Hepatocyte (in vitro differentiated cells): ENCODE data around the gene MRPL55. TPM values are rescaled to one million over a fixed set of nuclear protein-coding genes. Genes with fewer than 3 reads are reported as not detected.
A peak's percentile ranks its signal among the peaks of the same experiment; 100 is the strongest.

Source experiments
- DNase-seq: peaks from one replicate; pipeline ENCODE4 v3.0.0-alpha.2; 2016; ENCODE audit warnings: low spot score
- H2AFZ ChIP-seq: fragments of 200-600 bp; sonication (generic); 2 replicates; pipeline ENCODE4 v1.6.0; 2016; ENCODE audit warnings: antibody characterized with exemption, mild to moderate bottlenecking
- H3K27ac ChIP-seq: fragments of 200-600 bp; sonication (generic); 2 replicates; pipeline ENCODE4 v1.5.1; 2016; ENCODE audit warnings: mild to moderate bottlenecking
- H3K27me3 ChIP-seq: fragments of 200-600 bp; sonication (generic); 2 replicates; pipeline ENCODE4 v1.6.1; 2016
- H3K36me3 ChIP-seq: fragments of 200-600 bp; sonication (generic); replicated peaks from 2 replicates; pipeline ENCODE4 v1.5.1; 2016; ENCODE audit warnings: low read depth; ENCODE audit not compliant: insufficient read depth
- H3K4me1 ChIP-seq: fragments of 200-600 bp; sonication (generic); 2 replicates; pipeline ENCODE4 v1.5.1; 2016; ENCODE audit warnings: mild to moderate bottlenecking, moderate library complexity; ENCODE audit not compliant: insufficient read depth
- H3K4me2 ChIP-seq: fragments of 200-600 bp; sonication (generic); 2 replicates; pipeline ENCODE4 v1.6.0; 2016
- H3K4me3 ChIP-seq: fragments of 200-600 bp; sonication (generic); 2 replicates; pipeline ENCODE4 v1.5.1; 2016; ENCODE audit warnings: mild to moderate bottlenecking
- H3K79me2 ChIP-seq: fragments of 200-600 bp; sonication (generic); 2 replicates; pipeline ENCODE4 v1.6.0; 2017; ENCODE audit warnings: mild to moderate bottlenecking
- H3K9me2 ChIP-seq: fragments of 200-600 bp; sonication (generic); replicated peaks from 2 replicates; pipeline ENCODE4 v1.6.0; 2017; ENCODE audit warnings: mild to moderate bottlenecking; ENCODE audit not compliant: insufficient read depth
- H3K9me3 ChIP-seq: fragments of 200-600 bp; sonication (generic); 2 replicates; pipeline ENCODE4 v1.5.1; 2016; ENCODE audit warnings: low read depth, mild to moderate bottlenecking
- H4K20me1 ChIP-seq: fragments of 200-600 bp; sonication (generic); 2 replicates; pipeline ENCODE4 v1.6.0; 2016; ENCODE audit warnings: mild to moderate bottlenecking; ENCODE audit not compliant: insufficient read depth, poor library complexity, severe bottlenecking
- EZH2 ChIP-seq: fragments of 200-600 bp; sonication (generic); IDR thresholded peaks from 2 replicates; pipeline ENCODE4 v1.6.1; 2016; ENCODE audit warnings: antibody characterized with exemption, mild to moderate bottlenecking, borderline replicate concordance
- EZH2phosphoT487 ChIP-seq: fragments of 200-600 bp; sonication (generic); IDR thresholded peaks from one replicate; pipeline ENCODE4 v1.6.1; 2018; ENCODE audit warnings: antibody characterized with exemption, mild to moderate bottlenecking, low read depth, moderate library complexity; ENCODE audit not compliant: unreplicated experiment, severe bottlenecking
- WGBS: methylation state at CpG from one replicate; pipeline ENCODE4 v1.1.6; 2016; ENCODE audit warnings: low lambda C conversion rate; ENCODE audit errors: missing lambda C conversion rate; 5-methylcytosine and 5-hydroxymethylcytosine counted together
- polyA plus RNA-seq: library from polyadenylated mRNA; unstranded; fragments of >200 nt; fragmentation: Nextera tagmentation; extraction: Ambion mirVana; gene quantifications from 2 replicates; pipeline ENCODE4 v1.2.1, GENCODE V29; 2016
- total RNA-seq: library from RNA; depleted of rRNA; stranded (reverse); fragments of >200 nt; gene quantifications from 2 replicates; pipeline ENCODE4 v1.2.3, GENCODE V29; 2014
- TF ChIP-seq, protein P1 (sequence below): fragments of 200-600 bp; sonication (generic); IDR thresholded peaks from 2 replicates; pipeline ENCODE4 v1.5.1; 2016; ENCODE audit warnings: antibody characterized with exemption, mild to moderate bottlenecking; ENCODE audit not compliant: poor library complexity

The MRPL55 gene
- total and polyA plus RNA-seq, 2 experiments from 2014 or later: 64.8 to 130 TPM

GRCh38 chr1:228081578-228082213, 27.4 kb downstream of the MRPL55 start:
- peak; percentile 40 for DNase-seq
- Histone ChIP-seq H4K20me1 (peaks cover 36% of the 10 kb centered on the region), H3K79me2 (peaks cover 63% of the 10 kb centered on the region), H3K9me2 (no peaks in the 10 kb centered on the region), H3K9me3 (no peaks in the 10 kb centered on the region), H3K27me3 (no peaks in the 10 kb centered on the region), H3K27ac (peak overlapping the region; percentile 42), H3K36me3 (no peaks in the 10 kb centered on the region), H3K4me1 (peaks cover 32% of the 10 kb centered on the region), H3K4me2 (peak overlapping the region; percentile 95), H2AFZ (peak overlapping the region; percentile 84), H3K4me3 (peak overlapping the region; percentile 48)
- WGBS: 17% methylated on average over 23 of the region's 31 CpGs
- TF ChIP-seq EZH2phosphoT487 (no peak), EZH2 (no peak)
- TF ChIP-seq, protein P1, sequence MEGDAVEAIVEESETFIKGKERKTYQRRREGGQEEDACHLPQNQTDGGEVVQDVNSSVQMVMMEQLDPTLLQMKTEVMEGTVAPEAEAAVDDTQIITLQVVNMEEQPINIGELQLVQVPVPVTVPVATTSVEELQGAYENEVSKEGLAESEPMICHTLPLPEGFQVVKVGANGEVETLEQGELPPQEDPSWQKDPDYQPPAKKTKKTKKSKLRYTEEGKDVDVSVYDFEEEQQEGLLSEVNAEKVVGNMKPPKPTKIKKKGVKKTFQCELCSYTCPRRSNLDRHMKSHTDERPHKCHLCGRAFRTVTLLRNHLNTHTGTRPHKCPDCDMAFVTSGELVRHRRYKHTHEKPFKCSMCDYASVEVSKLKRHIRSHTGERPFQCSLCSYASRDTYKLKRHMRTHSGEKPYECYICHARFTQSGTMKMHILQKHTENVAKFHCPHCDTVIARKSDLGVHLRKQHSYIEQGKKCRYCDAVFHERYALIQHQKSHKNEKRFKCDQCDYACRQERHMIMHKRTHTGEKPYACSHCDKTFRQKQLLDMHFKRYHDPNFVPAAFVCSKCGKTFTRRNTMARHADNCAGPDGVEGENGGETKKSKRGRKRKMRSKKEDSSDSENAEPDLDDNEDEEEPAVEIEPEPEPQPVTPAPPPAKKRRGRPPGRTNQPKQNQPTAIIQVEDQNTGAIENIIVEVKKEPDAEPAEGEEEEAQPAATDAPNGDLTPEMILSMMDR: no peak

GRCh38 chr1:228081144-228081543, 28.0 kb downstream of the MRPL55 start:
- peaks cover 57% of the 10 kb centered on the region for H3K79me2 ChIP-seq
- peak overlapping the region; percentile 95 for H3K4me2 ChIP-seq
- H3K27ac ChIP-seq: no peak overlapping the region
- WGBS: 86% methylated on average over 7 of the region's 7 CpGs
- H4K20me1 ChIP-seq: peaks cover 31% of the 10 kb centered on the region
- H2AFZ ChIP-seq: no peak overlapping the region
- TF ChIP-seq EZH2phosphoT487 (no peak), EZH2 (no peak)
- TF ChIP-seq, protein P1: no peak
- H3K4me3 ChIP-seq: no peak overlapping the region
- H3K9me2 ChIP-seq: no peaks in the 10 kb centered on the region
- no peak for DNase-seq
- H3K36me3 ChIP-seq: no peaks in the 10 kb centered on the region
- H3K27me3 ChIP-seq: no peaks in the 10 kb centered on the region
- H3K4me1 ChIP-seq: peaks cover 27% of the 10 kb centered on the region
- H3K9me3 ChIP-seq: no peaks in the 10 kb centered on the region

- Histone ChIP-seq H3K9me3 (no peaks in the 10 kb centered on the region), H4K20me1 (peaks cover 17% of the 10 kb centered on the region), H3K9me2 (no peaks in the 10 kb centered on the region), H3K4me3 (no peak overlapping the region), H3K4me1 (peaks cover 13% of the 10 kb centered on the region), H2AFZ (no peak overlapping the region), H3K79me2 (peaks cover 43% of the 10 kb centered on the region), H3K27ac (no peak overlapping the region), H3K4me2 (no peak overlapping the region), H3K36me3 (no peaks in the 10 kb centered on the region), H3K27me3 (no peaks in the 10 kb centered on the region)
- 85% methylated on average over 7 of the region's 7 CpGs for WGBS
- TF ChIP-seq EZH2: no peak
- no peak for TF ChIP-seq EZH2phosphoT487
- TF ChIP-seq, protein P1: no peak
- DNase-seq: no peak
Observed at GRCh38 chr1:228079601-228080263, 29.4 kb downstream of the MRPL55 start.
